HG02588 (cell line): ENCODE measurements around the gene ZBTB39.
A peak's percentile ranks its signal among the peaks of the same experiment; 100 is the strongest.
"Not testable (repeated sequence)": the region's sequence is repeated elsewhere in the genome, so short reads cannot be mapped to it uniquely, and the experiment has no call there.

Experiments used
- ATAC-seq: cut with Tn5 transposase; IDR thresholded peaks from one replicate; pipeline ENCODE4 v1.9.1; 2021; ENCODE audit warnings: mild to moderate bottlenecking, moderate library complexity; ENCODE audit not compliant: unreplicated experiment

Gene ZBTB39

GRCh38 chr12:57031138-57031725, 24.9 kb upstream of the ZBTB39 start:
- ATAC-seq = no peak

GRCh38 chr12:57029457-57029856, 23.1 kb upstream of the ZBTB39 start:
- ATAC-seq = no peak

- ATAC-seq = no peak
Observed at GRCh38 chr12:57027805-57028153, 21.4 kb upstream of the ZBTB39 start.

GRCh38 chr12:57027011-57027804, 20.9 kb upstream of the ZBTB39 start:
- ATAC-seq = no peak

GRCh38 chr12:57025196-57025595, 18.9 kb upstream of the ZBTB39 start:
- ATAC-seq = no peak

GRCh38 chr12:57022324-57022723, 16.0 kb upstream of the ZBTB39 start:
- ATAC-seq = not testable (repeated sequence)

GRCh38 chr12:57019983-57020719, 13.8 kb upstream of the ZBTB39 start:
- no peak for ATAC-seq

GRCh38 chr12:57018906-57019305, 12.6 kb upstream of the ZBTB39 start:
- ATAC-seq = no peak

GRCh38 chr12:57018353-57018752, 12.0 kb upstream of the ZBTB39 start:
- ATAC-seq = not testable (repeated sequence)

- no peak for ATAC-seq
Observed at GRCh38 chr12:57016348-57016747, 10.0 kb upstream of the ZBTB39 start, which contains the start of gene TAC3. TSS of gene TAC3 (minus strand) at chr12:57016529. CDS start at chr12:57015797, 732 bp downstream.

- peak; percentile 83 for ATAC-seq
Observed at GRCh38 chr12:57012600-57013465, 6.5 kb upstream of the ZBTB39 start.

- no peak for ATAC-seq
Observed at GRCh38 chr12:57011438-57012424, 5.4 kb upstream of the ZBTB39 start.

- no peak for ATAC-seq
Observed at GRCh38 chr12:57010627-57011247, 4.4 kb upstream of the ZBTB39 start.

GRCh38 chr12:57009949-57010626, 3.7 kb upstream of the ZBTB39 start:
- ATAC-seq = no peak

- ATAC-seq = no peak
Observed at GRCh38 chr12:57008178-57008577, 1.8 kb upstream of the ZBTB39 start.

GRCh38 chr12:57006809-57007475, 596 bp upstream of the ZBTB39 start:
- no peak for ATAC-seq

GRCh38 chr12:57004651-57005050, 1.7 kb downstream of the ZBTB39 start:
- ATAC-seq = no peak

GRCh38 chr12:57003395-57003794, 3.0 kb downstream of the ZBTB39 start:
- no peak for ATAC-seq
